Endothelial cell of umbilical vein (primary cell): ENCODE data around the gene EML3. TPM values are rescaled to one million over a fixed set of nuclear protein-coding genes. Genes with fewer than 3 reads are reported as not detected.

Experiments
- BruUV-seq: library from RNA; stranded (reverse); fragments of 400-500 nt; replicated peaks from 2 replicates; lab custom pipeline; 2021; lab: Mats Ljungman, UMichigan
- CTCF ChIA-PET: fragments of 300-600, 350-600 bp; sonication (Branson Sonifier 250); formaldehyde crosslinking; loops from one replicate; lab custom pipeline; 2021; ENCODE audit warnings: antibody characterized with exemption, inconsistent platforms; lab: Charles Lee
- POLR2A ChIA-PET: fragments of 300-600, 350-600 bp; sonication (Branson Sonifier 250); formaldehyde crosslinking; loops from one replicate; lab custom pipeline; 2021; ENCODE audit warnings: antibody characterized with exemption, inconsistent platforms; lab: Charles Lee
- DNase-seq: peaks from one replicate; pipeline ENCODE4 v3.0.0-alpha.2; 2011; ENCODE audit warnings: low read depth, low spot score
- FAIRE-seq: peaks from 2 replicates; lab custom pipeline; 2011; peaks lifted over from hg19 to GRCh38; lab: Jason Lieb, UNC
- H2AFZ ChIP-seq: 2 replicates; pipeline ENCODE4 v1.6.0; 2012; ENCODE audit warnings: low read depth, low read length, control low read depth, inconsistent platforms
- H3K27ac ChIP-seq: 2 replicates; pipeline ENCODE4 v1.5.1; 2011; ENCODE audit warnings: low read depth, mild to moderate bottlenecking, control low read depth, low read length, moderate library complexity; ENCODE audit not compliant: insufficient read depth
- H3K27me3 ChIP-seq, 2 experiments: 2 replicates each; pipeline versions ENCODE4 v1.6.0 to v1.6.1; 2011; ENCODE audit warnings: low read length in 2 of 2, mixed read lengths in 1 of 2; ENCODE audit not compliant: control insufficient read depth in 2 of 2, insufficient read depth in 2 of 2
- H3K36me3 ChIP-seq, 2 experiments: 2 replicates in 1 of 2; 3 replicates in 1 of 2; pipeline ENCODE4 v1.5.1; 2011; ENCODE audit warnings: low read length in 2 of 2, mild to moderate bottlenecking in 1 of 2, moderate library complexity in 1 of 2; ENCODE audit not compliant: control insufficient read depth in 2 of 2, insufficient read depth in 2 of 2; ENCODE audit errors: extremely low read depth in 1 of 2
- H3K4me1 ChIP-seq: 3 replicates; pipeline ENCODE4 v1.5.1; 2011; ENCODE audit warnings: mild to moderate bottlenecking, low read length; ENCODE audit not compliant: control insufficient read depth, insufficient read depth; ENCODE audit errors: extremely low read depth
- H3K4me2 ChIP-seq: 2 replicates; pipeline ENCODE4 v1.6.1; 2011; ENCODE audit warnings: low read length, control low read depth, mixed read lengths; ENCODE audit not compliant: insufficient read depth
- H3K4me3 ChIP-seq, 3 experiments: fragments of 200-600 bp in 1 of 3; sonication (generic), shearing (Covaris generic) in 1 of 3; replicated peaks in 1 of 3; 2 replicates each; pipeline ENCODE4 v1.5.1; 2011 to 2016; ENCODE audit warnings: control low read depth in 3 of 3, low read length in 3 of 3, mild to moderate bottlenecking in 2 of 3, inconsistent platforms in 1 of 3, low read depth in 1 of 3, moderate library complexity in 1 of 3; ENCODE audit not compliant: insufficient read depth in 1 of 3
- H3K79me2 ChIP-seq: 2 replicates; pipeline ENCODE4 v1.6.0; 2012; ENCODE audit warnings: low read length, inconsistent platforms; ENCODE audit not compliant: control insufficient read depth, insufficient read depth
- H3K9ac ChIP-seq: replicated peaks from 2 replicates; pipeline ENCODE3; 2011; ENCODE audit warnings: low read length, control low read depth; ENCODE audit not compliant: insufficient read depth; ENCODE audit errors: extremely low read depth
- H3K9me1 ChIP-seq: replicated peaks from 3 replicates; pipeline ENCODE4 v1.6.0; 2011; ENCODE audit warnings: mild to moderate bottlenecking, low read length; ENCODE audit not compliant: control insufficient read depth, insufficient read depth; ENCODE audit errors: extremely low read depth
- H3K9me3 ChIP-seq: replicated peaks from 2 replicates; pipeline ENCODE4 v1.5.1; 2012; ENCODE audit warnings: low read length, inconsistent platforms; ENCODE audit not compliant: control insufficient read depth, insufficient read depth
- H4K20me1 ChIP-seq: replicated peaks from 2 replicates; pipeline ENCODE3; 2011; ENCODE audit warnings: mild to moderate bottlenecking, low read length; ENCODE audit not compliant: control insufficient read depth, insufficient read depth; ENCODE audit errors: extremely low read depth
- CTCF ChIP-seq, 2 donors: IDR thresholded peaks; 1 replicate in 1 of 2; 2 replicates in 1 of 2; pipeline ENCODE4 v1.5.1; 2011; ENCODE audit warnings: low read length in 2 of 2, mild to moderate bottlenecking in 2 of 2, moderate library complexity in 2 of 2, control low read depth in 1 of 2, inconsistent platforms in 1 of 2, low read depth in 1 of 2; ENCODE audit not compliant: insufficient read depth in 1 of 2; ENCODE audit errors: extremely low read depth in 1 of 2
- EZH2 ChIP-seq: IDR thresholded peaks from 2 replicates; pipeline ENCODE4 v1.6.1; 2012; ENCODE audit warnings: borderline replicate concordance, low read depth, mild to moderate bottlenecking, moderate library complexity, low read length, inconsistent platforms; ENCODE audit not compliant: severe bottlenecking
- FOS ChIP-seq: IDR thresholded peaks from 2 replicates; pipeline ENCODE4 v1.6.1; 2011; ENCODE audit warnings: mild to moderate bottlenecking, low read length, moderate library complexity, borderline replicate concordance; ENCODE audit not compliant: insufficient read depth
- GATA2 ChIP-seq: IDR thresholded peaks from 2 replicates; pipeline ENCODE4 v1.7.0; 2011; ENCODE audit warnings: low read depth, mild to moderate bottlenecking, moderate library complexity, mixed read lengths, low read length; ENCODE audit not compliant: insufficient read length, insufficient read depth
- JUN ChIP-seq: IDR thresholded peaks from 2 replicates; pipeline ENCODE4 v1.6.1; 2011; ENCODE audit warnings: borderline replicate concordance, low read depth; ENCODE audit not compliant: insufficient read length, insufficient read depth
- MAX ChIP-seq: IDR thresholded peaks from 2 replicates; pipeline ENCODE4 v1.6.1; 2011; ENCODE audit not compliant: insufficient read depth, insufficient read length
- MYC ChIP-seq: IDR thresholded peaks from one replicate; pipeline ENCODE4 v1.6.1; 2011; ENCODE audit warnings: mild to moderate bottlenecking, low read depth, low read length
- dilution Hi-C: fragments of 300-500 bp; cut with MboI; formaldehyde crosslinking; loops from one replicate; pipeline ENCODE4 v1.15.0; 2019; ENCODE audit warnings: low sequenced_read_pairs; ENCODE audit not compliant: extremely low pct_ligation_motif_present
- intact Hi-C: fragments of 100-400 bp; cut with micrococcal nuclease; formaldehyde crosslinking; loops from one replicate; pipeline ENCODE4 v1.10.0; 2022
- polyA plus RNA-seq, 4 experiments: library from polyadenylated mRNA; depleted of rRNA in 3 of 4; stranded (reverse) in 3 of 4; unstranded in 1 of 4; fragments of >200 nt; gene quantifications; 2 replicates each; pipeline versions ENCODE4 v1.2.1 to v1.2.3, GENCODE V29; 2011 to 2012; ENCODE audit warnings: missing spikeins in 1 of 4
- total RNA-seq: library from RNA; stranded (reverse); gene quantifications from 2 replicates; pipeline ENCODE4 v1.2.3, GENCODE V29; 2021

EML3 gene
- total and polyA plus RNA-seq, 2 donors (not counting 3 experiments of a cell fraction or from before 2014, with no cell fraction given): 75.7 to 101 TPM

DNA sequence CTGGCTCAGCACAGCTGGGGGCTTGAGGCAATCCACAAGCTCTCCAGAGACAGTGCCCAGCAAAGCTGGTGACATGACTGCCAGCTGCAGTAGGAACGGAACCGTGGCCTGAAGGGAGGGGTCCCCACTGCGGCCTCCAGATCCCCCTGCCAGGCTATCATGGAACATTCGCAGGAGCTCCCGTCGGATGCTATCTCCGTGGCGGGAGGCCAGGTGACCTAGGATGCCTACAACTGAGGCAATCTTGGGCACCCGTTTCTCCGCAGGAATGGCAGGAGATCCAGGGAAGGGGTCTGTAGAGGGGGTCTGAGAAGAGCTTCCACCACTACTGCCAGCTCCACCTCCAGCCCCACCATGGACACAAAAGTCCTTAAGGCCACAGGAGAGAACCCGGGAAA lies 36.4 kb upstream of the EML3 start:
- Histone ChIP-seq H2AFZ (no peak overlapping the region), H3K4me1 (peaks cover 13% of the 10 kb centered on the region), H3K4me2 (no peak overlapping the region), H3K36me3 (peaks cover 11 to 25% of the 10 kb centered on the region in 2 experiments), H4K20me1 (no peaks in the 10 kb centered on the region), H3K27ac (no peak overlapping the region), H3K27me3 (no peaks in the 10 kb centered on the region), H3K9me1 (no peaks in the 10 kb centered on the region), H3K9ac (no peak overlapping the region), H3K9me3 (no peaks in the 10 kb centered on the region), H3K4me3 (no peak overlapping the region), H3K79me2 (peaks cover 43% of the 10 kb centered on the region)
- dilution Hi-C loops: no loop called here
- ChIA-PET CTCF (interaction anchor here (1.7 to 1.9 kb wide), 2 partner anchors 45 to 58 kb away, joined by 4 read pairs; partner anchors contain the start of gene TUT1), POLR2A (interaction anchor here (1.2 to 2.5 kb wide), 2 partner anchors 16 to 192 kb away, joined by 4 to 13 read pairs; partner anchors contain the start of genes C11orf98 and CSKMT)
- FAIRE-seq (no peak), DNase-seq (no peak)
- no peak for TF ChIP-seq JUN
- TF ChIP-seq MYC: no peak
- TF ChIP-seq CTCF (IDR thresholded peaks at IDR 0.05; ENCODE audit: extremely low read depth in 1 of 2, insufficient read depth in 1 of 2, low read depth in 1 of 2, low read length in 2 of 2): no peak
- no peak for TF ChIP-seq EZH2
- TF ChIP-seq FOS: no peak
- TF ChIP-seq MAX: no peak
- TF ChIP-seq GATA2: no peak
- intact Hi-C loops: no loop called here
- no TSS peak for BruUV-seq
